Measurements from ENCODE around the gene RASAL3.

- TF ChIP-seq CTCF (conservative IDR thresholded peaks at IDR 0.05 in 1 of 2, IDR thresholded peaks at IDR 0.05 in 1 of 2; ENCODE audit: low read depth in 1 of 2, low read length in 2 of 2) (no peak), EZH2 (IDR thresholded peaks at IDR 0.05; ENCODE audit: low read length, missing control alignments) (no peak)
These were observed 12.0 kb upstream of the RASAL3 start for GRCh38 chr19:15476325-15476724.

Measured in fibroblast of lung (primary cell).